ENCODE data around the gene TGFBR3L.

TGFBR3L gene

DNA sequence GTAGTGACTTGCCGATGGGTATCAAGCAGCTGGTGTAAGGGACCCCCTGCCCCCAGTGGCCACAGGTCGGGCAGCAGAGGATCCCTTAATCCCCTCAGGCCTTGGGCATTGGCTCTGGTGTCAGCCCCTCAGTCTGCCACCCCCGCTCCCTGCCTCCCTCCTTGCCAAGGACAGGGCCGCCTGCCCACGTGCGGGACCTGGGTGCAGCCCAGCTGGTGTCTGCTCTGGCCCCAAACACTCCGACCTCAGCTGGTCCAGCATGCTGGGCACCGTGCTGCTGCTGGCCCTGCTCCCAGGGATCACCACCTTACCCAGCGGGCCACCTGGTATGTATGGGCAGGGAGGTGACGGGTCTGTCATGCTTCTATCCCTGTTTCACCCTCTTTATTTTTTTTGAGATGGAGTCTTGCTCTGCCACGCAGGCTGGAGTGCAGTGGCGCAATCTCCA is at the start of gene TGFBR3L:
TGFBR3L (plus strand) TSS at position 233 of the 448 bp plus-strand sequence.
- DNase-seq (ENCODE audit: low read depth), result no peak

DNA sequence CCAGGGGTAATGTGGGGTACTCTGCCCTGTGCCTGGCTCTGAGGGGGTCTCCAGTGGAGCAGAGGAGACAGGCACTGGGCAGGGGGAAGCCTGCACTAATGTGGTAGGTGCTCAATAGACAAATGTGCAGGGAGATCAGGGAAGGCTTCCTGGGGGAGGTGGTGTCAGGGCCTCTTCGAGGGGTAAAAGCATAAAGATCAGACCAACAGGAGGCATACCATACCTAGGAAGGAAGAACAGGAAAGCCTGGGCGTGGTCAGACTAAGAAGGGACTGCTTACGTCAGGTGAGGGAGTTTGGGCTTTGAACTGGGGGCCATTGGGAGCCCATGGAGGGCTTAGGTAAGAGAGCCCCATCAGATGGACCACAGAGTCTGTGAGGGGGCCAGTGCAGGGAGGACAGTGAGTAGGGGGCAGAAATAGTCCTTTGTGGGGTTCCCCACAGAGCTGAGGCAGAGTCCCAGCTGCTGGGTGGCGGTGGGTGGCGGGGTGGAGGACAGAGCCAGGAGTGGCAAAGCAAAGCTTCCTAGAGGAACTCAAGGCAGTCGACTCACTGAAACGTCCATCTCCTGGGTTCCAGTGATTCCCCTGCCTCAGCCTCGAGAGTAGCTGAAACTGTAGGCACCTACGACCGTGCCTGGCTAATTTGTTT is 49.2 kb upstream of the TGFBR3L start:
- no peak for DNase-seq (ENCODE audit: low read depth)

DNA sequence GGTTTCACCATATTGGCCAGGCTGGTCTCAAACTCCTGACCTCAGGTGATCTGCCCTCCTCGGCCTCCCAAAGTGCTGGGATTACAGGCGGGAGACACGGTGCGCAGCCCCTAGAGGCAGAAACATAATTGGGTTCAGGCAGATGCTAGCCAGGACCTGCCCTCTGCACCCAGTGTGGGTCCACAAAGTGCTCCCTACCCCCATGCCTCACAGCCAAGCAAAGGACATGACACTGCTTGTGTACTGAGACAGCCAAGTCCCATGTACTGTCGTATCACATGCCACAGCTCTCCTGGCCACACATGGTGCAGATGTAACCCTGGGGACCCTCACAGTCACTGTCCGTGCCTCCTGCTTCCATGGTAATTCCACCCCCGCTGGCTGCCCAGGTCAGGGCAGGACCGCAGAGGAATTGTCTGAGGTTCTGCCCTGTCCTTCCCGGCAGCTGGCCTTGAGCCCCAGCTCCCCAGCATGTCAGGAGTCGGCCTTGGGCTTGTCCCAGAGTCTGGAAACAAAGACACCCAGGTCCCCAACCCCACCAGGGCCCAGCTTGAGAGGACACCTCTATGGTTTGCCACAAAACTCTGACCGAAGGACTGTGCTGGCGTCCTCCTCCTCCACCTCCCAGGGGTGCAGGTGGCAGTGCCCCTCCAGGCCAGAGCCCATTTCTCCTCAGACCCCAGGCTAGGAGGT is 48.1 kb upstream of the TGFBR3L start:
- DNase-seq (ENCODE audit: low read depth), result no peak

GRCh38 chr19:7867092-7867844 is 47.4 kb upstream of the TGFBR3L start:
- no peak for DNase-seq (ENCODE audit: low read depth)

- DNase-seq (ENCODE audit: low read depth), result no peak
These were observed 46.3 kb upstream of the TGFBR3L start for GRCh38 chr19:7868326-7868670.

DNA sequence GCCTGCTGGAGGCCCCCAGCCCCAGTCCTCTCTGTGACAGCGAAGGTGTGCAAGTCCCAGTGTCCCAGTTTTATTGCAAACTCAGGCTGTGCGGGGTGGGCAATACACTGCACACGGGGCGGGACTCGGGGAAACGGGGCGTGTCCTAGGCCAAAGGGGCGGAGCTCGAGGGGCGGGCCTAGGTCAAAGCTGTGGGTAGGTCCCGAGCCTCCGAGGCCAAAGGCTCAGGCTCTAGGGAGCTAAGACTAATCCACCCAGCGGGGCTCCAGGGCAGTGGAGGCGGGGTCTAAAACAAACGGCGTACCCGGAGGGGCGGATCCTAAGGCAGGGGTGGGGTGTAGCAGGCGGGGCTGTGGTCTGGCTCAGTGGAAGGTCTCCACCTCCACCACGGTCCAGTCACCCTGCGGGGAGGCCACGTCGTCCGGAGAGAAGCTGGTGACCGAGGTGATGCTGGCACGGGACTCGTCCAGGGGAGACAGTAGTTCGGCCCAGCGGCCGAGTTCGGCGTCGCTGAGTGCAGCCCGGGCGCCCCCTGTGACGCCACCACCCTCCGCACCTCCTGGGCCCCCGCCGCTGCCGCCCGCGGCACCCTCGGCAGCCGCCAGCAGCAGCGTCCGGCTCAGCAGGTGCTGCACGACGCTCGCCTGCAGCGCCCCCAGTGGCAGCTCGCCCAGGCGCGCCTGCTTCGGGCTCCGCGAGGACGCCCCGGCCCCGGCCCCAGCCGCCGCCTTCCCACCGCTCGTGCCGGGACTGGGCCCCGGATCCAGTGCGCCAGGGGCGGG is 45.8 kb upstream of the TGFBR3L start:
- peak; percentile 77 for DNase-seq (ENCODE audit: low read depth)

DNA sequence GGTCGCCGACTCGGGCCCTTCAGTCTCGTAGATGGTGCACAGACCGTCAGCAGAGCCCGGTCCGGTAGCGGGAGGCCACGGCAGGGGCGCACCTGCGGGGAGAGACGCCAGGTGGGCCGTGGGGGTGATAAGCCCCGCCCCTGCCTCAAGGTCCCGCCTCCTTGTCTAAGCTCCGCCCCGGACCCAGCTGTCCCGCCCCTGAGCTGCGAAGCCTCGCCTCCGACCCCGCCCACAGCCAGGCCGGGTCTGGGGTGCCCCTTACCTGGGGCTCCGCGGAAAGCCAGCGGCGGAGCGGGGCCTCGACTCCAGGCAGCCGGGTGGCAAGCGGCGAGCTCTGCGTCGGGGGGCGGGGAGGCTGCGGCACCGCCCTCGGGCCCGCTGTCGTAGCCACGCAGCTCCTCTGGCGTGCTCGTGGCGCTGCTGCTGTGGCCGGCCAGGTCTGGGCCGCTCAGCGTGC is 45.1 kb upstream of the TGFBR3L start:
- DNase-seq (ENCODE audit: low read depth), result peak; percentile 62

- peak; percentile 56 for DNase-seq (ENCODE audit: low read depth)
These were observed 44.6 kb upstream of the TGFBR3L start for GRCh38 chr19:7869910-7870511.

DNA sequence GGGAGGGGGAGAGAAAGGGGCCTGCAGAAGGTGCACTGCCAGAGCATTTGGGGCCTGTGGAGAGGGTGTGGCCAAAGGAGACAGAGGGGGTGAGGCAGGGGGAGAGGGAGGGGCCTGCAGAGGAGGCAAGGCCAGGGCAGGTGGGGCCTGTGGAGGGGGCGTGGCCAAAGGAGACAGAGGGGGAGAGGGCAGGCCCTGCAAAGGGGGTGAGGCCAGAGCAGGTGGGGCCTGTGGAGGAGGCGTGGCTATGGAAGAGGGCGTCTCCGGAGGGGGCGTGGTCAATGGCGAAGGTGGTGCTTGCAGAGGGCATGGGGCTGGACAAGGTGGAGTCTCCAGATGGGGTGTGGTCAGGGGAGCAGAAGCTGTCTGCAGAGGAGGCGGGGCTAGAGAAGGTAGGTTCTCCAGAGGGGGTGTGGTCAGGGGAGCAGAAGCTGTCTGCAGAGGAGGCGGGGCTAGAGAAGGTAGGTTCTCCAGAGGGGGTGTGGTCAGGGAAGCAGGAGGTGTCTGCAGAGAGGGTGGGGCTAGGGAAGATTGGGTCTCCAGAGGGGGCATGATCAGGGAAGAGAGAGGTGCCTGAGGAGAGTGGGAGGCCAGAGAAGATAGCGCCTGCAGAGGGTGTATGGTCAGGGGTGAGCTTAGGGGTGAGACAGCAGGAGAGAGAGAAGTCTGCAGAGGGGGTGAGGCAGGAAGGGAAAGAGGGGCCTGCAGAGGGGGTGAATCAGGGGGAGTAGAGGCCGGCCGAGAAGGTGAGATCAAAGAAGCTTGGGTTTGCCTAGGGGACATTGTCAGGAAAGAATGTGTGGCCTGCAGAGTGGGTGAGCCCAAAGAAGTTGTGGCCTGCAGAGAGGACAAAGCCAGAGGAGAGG is 43.8 kb upstream of the TGFBR3L start:
- DNase-seq (ENCODE audit: low read depth), result peak; percentile 63

DNA sequence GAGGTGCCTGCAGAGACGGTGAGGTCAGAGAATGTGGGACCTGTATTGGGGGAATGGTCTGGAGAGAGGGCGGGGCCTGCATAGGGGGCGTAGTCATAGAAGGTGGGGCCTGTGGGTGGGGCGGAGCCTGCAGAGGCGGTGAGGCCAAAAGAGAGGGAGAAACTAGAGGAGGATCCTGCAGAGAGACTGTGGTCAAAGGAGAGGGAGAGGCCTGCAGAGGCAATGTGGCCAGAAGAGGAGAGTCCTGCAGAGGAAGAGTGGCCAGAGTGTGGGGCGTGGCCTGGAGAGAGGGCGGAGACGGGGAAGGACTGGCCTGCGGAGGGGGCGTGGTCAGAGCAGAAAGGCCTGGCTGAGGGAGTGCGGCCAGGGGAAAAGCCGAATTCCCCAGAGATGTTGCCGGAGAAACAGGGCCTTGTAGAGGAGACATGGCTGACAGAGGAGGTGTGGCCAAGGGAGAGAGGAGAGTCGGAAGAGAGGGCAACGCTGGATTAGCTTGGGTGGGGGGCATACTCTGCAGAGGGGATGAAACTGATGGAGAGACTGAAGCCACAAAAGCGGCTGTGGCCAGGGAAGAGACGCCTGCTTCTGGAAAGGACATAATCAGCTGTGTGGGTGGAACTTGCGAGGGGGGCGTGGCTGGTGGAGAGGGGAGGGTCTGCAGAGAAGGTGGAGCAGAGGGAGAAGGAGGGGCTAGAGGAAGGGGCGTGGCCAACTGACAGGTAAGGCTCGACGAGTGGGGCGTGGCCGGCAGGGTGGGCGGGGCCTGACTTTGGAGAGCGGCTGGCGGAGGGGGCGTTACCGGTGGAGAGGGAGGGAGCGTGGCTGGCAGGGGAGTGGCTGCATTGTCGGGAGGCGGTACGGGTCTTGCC is 43.0 kb upstream of the TGFBR3L start:
- DNase-seq (ENCODE audit: low read depth), result peak; percentile 94

DNA sequence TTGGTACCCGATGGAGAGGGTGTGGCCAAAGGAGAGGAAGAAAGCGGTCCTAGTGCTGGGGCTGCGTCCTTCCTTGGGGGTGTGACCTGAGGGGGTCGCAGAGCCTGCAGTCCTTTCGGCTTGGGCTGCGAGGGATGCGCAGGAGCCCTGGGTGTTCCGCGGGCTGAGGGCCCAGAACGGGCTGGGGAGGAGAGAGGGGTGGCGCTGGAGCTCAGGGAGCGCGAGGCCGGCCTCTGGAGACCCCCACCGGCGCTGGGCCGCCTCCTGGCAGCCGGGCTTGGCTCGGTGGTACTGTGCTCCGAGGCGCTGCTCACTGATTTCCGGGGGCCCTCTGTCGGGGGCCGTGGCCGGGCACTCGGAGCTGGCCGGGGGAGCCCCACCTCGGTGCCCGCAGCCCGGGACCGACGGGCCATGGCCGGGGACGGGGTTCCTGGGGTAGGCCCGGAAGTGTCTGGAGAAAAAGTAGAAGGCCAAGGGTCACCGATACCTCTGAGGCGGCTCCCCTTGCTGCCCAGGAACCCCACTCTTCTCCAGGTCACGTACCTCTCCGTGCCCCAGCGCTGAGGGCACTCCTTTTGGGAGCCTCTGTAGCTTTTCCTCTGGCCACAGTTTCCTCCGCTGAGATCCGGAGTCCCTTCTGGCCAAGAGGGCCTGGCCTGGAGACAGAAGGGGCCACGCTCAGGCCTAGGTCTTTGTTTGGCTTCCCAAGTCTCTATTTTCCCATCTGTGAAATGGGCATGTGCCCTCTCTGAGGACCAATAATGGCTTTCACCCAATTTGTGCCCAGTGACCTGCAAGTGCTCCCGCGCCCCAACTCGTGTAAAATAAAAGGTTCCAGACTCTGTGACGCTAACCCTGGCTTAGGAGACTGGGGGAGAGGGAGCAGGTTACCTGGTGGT is 42.1 kb upstream of the TGFBR3L start:
- no peak for DNase-seq (ENCODE audit: low read depth)

DNA sequence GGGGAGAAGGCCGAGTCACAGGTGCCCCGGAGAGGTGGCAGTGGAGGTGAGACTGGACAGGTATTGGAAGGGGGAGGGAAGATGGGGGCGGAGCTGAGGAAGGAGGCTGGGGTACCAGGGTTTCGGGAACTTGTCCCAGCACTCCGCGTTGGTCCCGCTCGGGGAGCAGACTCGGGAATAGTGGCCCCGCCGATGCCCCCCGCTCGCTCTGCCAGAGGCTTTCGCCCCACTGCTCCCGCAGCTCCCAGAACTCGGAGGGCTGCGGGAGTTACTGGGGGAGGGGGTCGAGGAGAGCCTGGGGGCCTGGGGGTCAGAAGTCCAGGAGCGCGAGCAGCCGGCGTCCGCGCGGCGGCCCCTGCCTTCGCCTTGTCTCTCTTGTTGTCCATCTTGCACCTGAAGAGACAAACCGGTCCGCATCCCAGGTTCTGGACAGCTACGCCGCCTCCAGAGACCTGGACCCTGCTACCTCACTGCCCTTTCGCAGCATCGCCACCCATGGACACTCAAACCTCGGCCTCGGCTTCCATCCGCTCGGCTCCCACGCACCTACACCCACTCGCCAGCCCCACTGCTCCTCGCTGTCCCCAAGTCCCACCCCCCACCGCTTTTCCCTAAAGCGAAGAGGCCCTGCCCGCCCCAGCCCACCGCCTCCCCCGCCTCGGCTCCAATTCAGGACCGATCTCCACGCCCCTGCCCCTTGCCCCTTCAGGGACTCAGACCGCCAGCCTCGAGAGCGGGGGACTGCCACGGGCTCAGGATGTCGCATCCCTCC is 41.1 kb upstream of the TGFBR3L start:
- no peak for DNase-seq (ENCODE audit: low read depth)

GRCh38 chr19:7874076-7874896 is 40.3 kb upstream of the TGFBR3L start, which contains the start of gene PRR36:
Gene PRR36 (minus strand): TSS chr19:7874390. CDS start chr19:7873689, 701 bp downstream.
- no peak for DNase-seq (ENCODE audit: low read depth)

DNA sequence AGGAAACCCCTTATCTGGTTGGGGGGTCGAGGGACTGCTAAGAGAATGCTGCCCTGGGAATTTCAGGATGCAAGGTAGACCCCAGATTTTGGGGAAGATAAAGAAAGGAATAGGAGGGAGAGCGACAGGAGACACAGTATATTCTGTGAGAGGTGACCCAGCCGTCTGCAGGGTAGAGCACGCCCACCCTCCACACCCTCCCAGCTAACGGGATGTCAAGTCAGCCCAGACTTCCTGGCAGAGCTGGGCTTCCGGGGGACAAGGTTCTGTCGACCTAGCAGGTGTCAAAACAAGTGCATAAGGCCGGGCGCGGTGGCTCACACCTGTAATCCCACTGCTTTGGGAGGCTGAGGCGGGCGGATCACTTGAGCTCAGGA is 39.7 kb upstream of the TGFBR3L start:
- no peak for DNase-seq (ENCODE audit: low read depth)

DNA sequence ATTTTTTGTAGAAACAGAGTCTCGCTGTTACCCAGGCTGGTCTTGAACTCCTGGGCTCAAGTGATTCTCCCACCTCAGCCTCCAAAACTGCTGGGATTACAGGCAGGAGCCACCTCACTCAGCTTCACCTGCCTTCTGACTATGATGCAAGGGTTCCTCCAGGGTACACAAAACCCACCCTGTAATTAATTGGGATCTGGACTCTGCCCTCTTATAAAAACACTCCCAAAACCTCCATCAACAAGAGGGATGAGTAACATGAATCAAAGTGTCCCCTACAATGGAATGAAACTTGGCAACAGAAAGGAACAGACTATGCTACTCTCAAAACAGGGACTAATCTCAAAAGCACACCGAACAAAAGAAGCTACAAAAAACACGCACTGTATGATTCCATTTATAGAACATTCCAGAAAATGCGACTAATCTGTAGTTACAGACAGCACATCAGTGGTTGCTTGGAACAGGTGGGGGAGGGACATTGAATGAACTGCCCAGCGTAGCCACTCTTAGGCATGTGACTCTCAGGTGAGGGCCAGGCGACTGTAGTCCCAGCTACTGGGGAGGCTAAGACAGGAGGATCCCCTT is 37.3 kb upstream of the TGFBR3L start:
- peak; percentile 39 for DNase-seq (ENCODE audit: low read depth)

DNA sequence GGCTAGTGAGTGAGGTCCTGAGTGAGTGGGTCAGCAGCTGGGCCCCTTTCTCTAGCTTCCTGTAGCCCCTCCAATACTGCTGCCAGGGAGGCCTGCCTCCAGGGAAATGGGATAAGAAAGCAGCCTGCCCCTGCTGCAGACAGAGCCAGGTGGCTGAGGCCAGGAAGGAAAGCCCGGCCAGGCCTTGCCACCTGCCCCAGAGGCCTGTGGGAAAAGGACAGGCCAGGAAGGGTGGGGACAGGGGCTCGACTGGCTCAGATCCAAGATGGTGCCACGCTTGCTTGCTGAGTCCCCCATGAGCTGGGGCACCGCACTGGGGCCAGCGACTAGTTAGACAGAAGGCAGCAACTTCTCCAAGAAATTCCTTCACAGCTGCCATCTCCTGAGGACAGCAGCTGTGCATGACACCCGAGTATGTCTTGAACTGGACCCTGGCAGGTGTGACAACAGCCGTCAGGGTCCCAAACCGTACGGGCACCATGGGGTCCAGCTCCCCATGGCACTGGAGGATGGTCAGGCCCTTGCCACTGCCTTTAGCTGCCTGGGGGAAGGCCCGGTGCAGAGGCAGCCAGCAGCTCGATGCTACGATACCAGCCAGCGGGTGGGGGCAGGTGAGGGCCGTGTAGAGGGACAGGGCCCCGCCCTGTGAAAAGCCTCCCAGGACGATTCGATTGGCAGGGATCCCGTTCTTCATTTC is 35.4 kb upstream of the TGFBR3L start:
- DNase-seq (ENCODE audit: low read depth), result no peak
